Activated CD8-positive, alpha-beta T cell treated with anti-CD3 and anti-CD28 coated beads for 36 hours (primary cell): ENCODE data around the gene PLCL2. TPM values are rescaled to one million over a fixed set of nuclear protein-coding genes. Genes with fewer than 3 reads are reported as not detected.

Experiments
- ATAC-seq: fragments of 200-7000 bp; cut with Tn5 transposase; one replicate; pipeline ENCODE4 v1.10.0; 2021; ENCODE audit warnings: mild to moderate bottlenecking, moderate library complexity
- CTCF ChIA-PET: fragments of 350-600 bp; sonication (Branson Sonifier 250); formaldehyde crosslinking; loops from one replicate; lab custom pipeline; 2021; ENCODE audit warnings: antibody characterized with exemption; lab: Charles Lee
- POLR2A ChIA-PET: fragments of 350-600 bp; sonication (Branson Sonifier 250); formaldehyde crosslinking; loops from one replicate; lab custom pipeline; 2021; ENCODE audit warnings: antibody characterized with exemption; lab: Charles Lee
- DNase-seq: peaks from one replicate; pipeline ENCODE4 v3.0.0-alpha.2; 2020
- H3K27ac Mint-ChIP-seq: one replicate; pipeline ENCODE4 v1.8.0; 2021; ENCODE audit warnings: mild to moderate bottlenecking, mixed read lengths
- H3K27me3 Mint-ChIP-seq: one replicate; pipeline ENCODE4 v1.8.0; 2021; ENCODE audit warnings: mixed read lengths
- H3K36me3 Mint-ChIP-seq: one replicate; pipeline ENCODE4 v1.8.0; 2021; ENCODE audit warnings: low read depth, mixed read lengths
- H3K4me1 Mint-ChIP-seq: one replicate; pipeline ENCODE4 v1.8.0; 2021; ENCODE audit warnings: low read depth, mixed read lengths
- H3K4me3 Mint-ChIP-seq: one replicate; pipeline ENCODE4 v1.8.0; 2021; ENCODE audit warnings: mild to moderate bottlenecking, moderate library complexity, mixed read lengths
- H3K9me3 Mint-ChIP-seq: one replicate; pipeline ENCODE4 v1.8.0; 2021; ENCODE audit warnings: mixed read lengths
- intact Hi-C: fragments of 100-400 bp; cut with micrococcal nuclease; formaldehyde crosslinking; loops from one replicate; pipeline ENCODE4 v1.10.0; 2022
- total RNA-seq, 2 experiments: library from RNA; stranded (reverse); gene quantifications; one replicate each; pipeline ENCODE4 v1.2.3, GENCODE V29; 2021
- TF ChIP-seq, protein P1 (sequence below): fragments of 200-600 bp; IDR thresholded peaks from one replicate; pipeline ENCODE4 v1.8.0; 2022; ENCODE audit warnings: antibody characterized with exemption, mild to moderate bottlenecking

The PLCL2 gene
- total RNA-seq, 2 experiments from 2014 or later = 19.4 to 19.7 TPM

DNA sequence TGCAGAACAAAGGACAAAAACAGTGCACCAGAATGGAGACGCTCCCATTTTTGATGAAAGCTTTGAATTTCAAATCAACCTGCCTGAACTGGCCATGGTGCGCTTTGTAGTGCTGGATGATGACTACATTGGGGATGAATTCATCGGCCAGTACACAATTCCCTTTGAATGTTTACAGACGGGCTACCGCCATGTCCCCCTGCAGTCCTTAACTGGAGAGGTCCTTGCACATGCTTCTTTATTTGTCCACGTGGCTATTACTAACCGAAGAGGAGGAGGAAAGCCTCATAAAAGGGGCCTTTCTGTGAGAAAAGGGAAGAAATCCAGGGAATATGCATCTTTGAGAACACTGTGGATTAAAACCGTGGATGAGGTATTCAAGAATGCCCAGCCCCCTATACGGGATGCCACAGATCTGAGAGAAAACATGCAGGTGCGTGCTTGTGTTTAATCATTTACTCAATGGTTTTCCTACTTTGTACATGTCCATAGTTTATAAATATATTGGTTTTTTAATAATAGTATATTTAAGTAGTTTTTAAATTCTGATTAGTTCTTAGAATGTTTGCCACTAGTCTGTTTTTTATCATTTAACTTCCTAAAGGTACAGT is 127.1 kb downstream of the PLCL2 start:
- H3K4me1 Mint-ChIP-seq = peaks cover 28% of the 10 kb centered on the region
- ATAC-seq (no peak), DNase-seq (no peak)
- ChIA-PET CTCF (no interaction called here), POLR2A (no interaction called here)
- no peaks in the 10 kb centered on the region for H3K9me3 Mint-ChIP-seq
- peaks cover 35% of the 10 kb centered on the region for H3K36me3 Mint-ChIP-seq
- H3K27ac Mint-ChIP-seq = no peak overlapping the region
- no peak overlapping the region for H3K4me3 Mint-ChIP-seq
- intact Hi-C loops = no loop called here
- no peaks in the 10 kb centered on the region for H3K27me3 Mint-ChIP-seq
- TF ChIP-seq, protein P1, sequence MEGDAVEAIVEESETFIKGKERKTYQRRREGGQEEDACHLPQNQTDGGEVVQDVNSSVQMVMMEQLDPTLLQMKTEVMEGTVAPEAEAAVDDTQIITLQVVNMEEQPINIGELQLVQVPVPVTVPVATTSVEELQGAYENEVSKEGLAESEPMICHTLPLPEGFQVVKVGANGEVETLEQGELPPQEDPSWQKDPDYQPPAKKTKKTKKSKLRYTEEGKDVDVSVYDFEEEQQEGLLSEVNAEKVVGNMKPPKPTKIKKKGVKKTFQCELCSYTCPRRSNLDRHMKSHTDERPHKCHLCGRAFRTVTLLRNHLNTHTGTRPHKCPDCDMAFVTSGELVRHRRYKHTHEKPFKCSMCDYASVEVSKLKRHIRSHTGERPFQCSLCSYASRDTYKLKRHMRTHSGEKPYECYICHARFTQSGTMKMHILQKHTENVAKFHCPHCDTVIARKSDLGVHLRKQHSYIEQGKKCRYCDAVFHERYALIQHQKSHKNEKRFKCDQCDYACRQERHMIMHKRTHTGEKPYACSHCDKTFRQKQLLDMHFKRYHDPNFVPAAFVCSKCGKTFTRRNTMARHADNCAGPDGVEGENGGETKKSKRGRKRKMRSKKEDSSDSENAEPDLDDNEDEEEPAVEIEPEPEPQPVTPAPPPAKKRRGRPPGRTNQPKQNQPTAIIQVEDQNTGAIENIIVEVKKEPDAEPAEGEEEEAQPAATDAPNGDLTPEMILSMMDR = no peak

DNA sequence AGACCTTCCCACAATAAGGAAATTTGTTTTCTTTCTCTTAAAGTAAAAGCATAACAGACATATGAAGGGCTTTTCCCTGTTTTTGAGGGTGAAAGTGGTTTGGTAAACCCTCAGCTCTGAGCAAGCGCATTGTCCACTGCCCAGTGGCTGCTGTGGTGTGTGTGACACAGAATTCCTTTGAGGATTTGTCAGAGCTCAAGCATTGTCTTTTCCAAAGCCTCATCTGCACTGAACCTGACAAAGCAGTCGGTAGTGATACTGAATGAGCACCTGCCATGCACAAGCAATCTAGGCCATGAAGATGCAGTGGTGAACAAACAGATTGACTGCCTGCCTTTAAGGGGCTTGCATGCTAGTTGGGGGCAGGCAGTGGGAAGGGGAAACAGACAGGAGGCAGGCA is 128.3 kb downstream of the PLCL2 start:
- CTCF ChIA-PET = no interaction called here
- intact Hi-C loops = no loop called here
- ATAC-seq = no peak

DNA sequence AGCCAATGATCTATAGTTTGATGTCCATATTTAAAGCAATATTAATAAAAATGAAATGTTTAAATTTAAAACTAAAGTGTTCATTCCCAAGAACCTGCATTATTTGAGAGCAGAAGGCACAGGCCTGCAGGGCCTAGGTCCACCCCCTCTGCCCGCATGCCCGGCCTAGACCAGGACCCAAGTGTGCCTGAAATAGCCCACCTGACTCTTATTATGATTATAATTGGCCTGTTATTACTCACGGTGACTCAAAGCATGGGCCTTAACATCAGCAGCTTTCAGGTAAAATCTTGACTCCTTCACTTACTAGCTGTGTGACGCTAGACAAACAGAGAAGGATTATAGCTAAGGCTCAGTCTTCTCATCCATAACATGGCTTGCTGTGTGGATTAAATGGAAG is 128.8 kb downstream of the PLCL2 start:
- no peak for ATAC-seq
- TF ChIP-seq, protein P1 = no peak
- CTCF ChIA-PET = interaction anchor here (1.2 to 1.5 kb wide), 2 partner anchors 9 to 19 kb away, joined by 3 to 4 read pairs; no protein-coding TSS in a partner anchor
- intact Hi-C loops = no loop called here
- H3K36me3 Mint-ChIP-seq = peaks cover 35% of the 10 kb centered on the region
- POLR2A ChIA-PET = interaction anchor here (1.4 kb wide), 1 partner anchor 119 kb away, joined by 3 read pairs; no protein-coding TSS in a partner anchor
- H3K27ac Mint-ChIP-seq = no peak overlapping the region
- H3K27me3 Mint-ChIP-seq = no peaks in the 10 kb centered on the region
- H3K9me3 Mint-ChIP-seq = no peaks in the 10 kb centered on the region
- H3K4me3 Mint-ChIP-seq = no peak overlapping the region
- DNase-seq = no peak
- peaks cover 14% of the 10 kb centered on the region for H3K4me1 Mint-ChIP-seq

More for the DNA sequence above, 128.3 kb downstream of the PLCL2 start:
- H3K27me3 Mint-ChIP-seq = no peaks in the 10 kb centered on the region
- peaks cover 19% of the 10 kb centered on the region for H3K4me1 Mint-ChIP-seq
- POLR2A ChIA-PET = interaction anchor here (1.4 kb wide), 1 partner anchor 119 kb away, joined by 3 read pairs; no protein-coding TSS in a partner anchor
- no peak overlapping the region for H3K4me3 Mint-ChIP-seq
- DNase-seq = no peak
- TF ChIP-seq, protein P1 = no peak
- H3K27ac Mint-ChIP-seq = no peak overlapping the region
- peaks cover 35% of the 10 kb centered on the region for H3K36me3 Mint-ChIP-seq
- H3K9me3 Mint-ChIP-seq = no peaks in the 10 kb centered on the region

DNA sequence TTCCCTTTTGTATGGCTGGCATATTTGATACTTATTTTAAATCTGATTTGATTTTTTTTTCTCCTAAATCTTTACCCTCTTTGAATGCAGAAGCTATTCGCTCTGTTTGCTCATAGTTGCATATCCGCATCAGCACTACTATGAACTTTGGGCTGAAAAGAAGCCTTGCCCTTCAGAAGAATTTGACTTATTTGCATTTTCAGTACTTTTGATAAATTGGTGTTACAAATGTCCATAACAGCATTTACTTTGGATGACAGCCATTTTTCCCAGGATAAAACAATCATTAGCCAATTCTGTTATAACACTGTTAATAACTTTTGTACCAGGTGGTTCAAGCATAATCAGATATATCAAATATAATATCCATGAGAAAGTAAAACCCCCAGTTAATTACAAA is 129.5 kb downstream of the PLCL2 start:
- H3K4me3 Mint-ChIP-seq = no peak overlapping the region
- no peak overlapping the region for H3K27ac Mint-ChIP-seq
- ATAC-seq (no peak), DNase-seq (no peak)
- peaks cover 14% of the 10 kb centered on the region for H3K4me1 Mint-ChIP-seq
- H3K36me3 Mint-ChIP-seq = peaks cover 35% of the 10 kb centered on the region
- ChIA-PET CTCF (interaction anchor here (1.2 to 1.9 kb wide), 3 partner anchors 10 to 20 kb away, joined by 3 to 9 read pairs (median 4); no protein-coding TSS in a partner anchor), POLR2A (interaction anchor here (1.4 kb wide), 1 partner anchor 120 kb away, joined by 3 read pairs; no protein-coding TSS in a partner anchor)
- H3K9me3 Mint-ChIP-seq = no peaks in the 10 kb centered on the region
- TF ChIP-seq, protein P1 = no peak
- no peaks in the 10 kb centered on the region for H3K27me3 Mint-ChIP-seq
- intact Hi-C loops = no loop called here

DNA sequence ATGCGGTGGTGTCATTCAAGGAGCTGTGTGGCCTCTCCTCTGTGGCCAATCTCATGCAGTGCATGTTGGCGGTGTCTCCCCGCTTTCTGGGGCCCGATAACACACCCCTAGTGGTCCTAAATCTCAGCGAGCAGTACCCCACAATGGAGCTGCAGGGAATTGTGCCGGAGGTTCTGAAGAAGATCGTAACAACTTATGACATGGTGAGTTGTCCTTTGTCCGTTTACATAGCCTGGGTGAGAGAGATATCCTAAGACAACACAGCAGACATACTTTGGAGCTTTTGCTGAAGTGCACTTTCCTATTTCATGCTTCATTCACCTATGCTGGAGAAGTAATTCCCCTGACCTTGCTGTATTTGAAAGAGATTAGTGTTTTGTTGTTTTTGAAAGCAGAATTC is 130.0 kb downstream of the PLCL2 start:
- H3K4me1 Mint-ChIP-seq = peaks cover 14% of the 10 kb centered on the region
- DNase-seq = no peak
- intact Hi-C loops = no loop called here
- H3K36me3 Mint-ChIP-seq = peaks cover 33% of the 10 kb centered on the region
- TF ChIP-seq, protein P1 = no peak
- H3K27ac Mint-ChIP-seq = no peak overlapping the region
- no peaks in the 10 kb centered on the region for H3K27me3 Mint-ChIP-seq
- CTCF ChIA-PET = interaction anchor here (1.2 to 1.9 kb wide), 3 partner anchors 10 to 20 kb away, joined by 3 to 9 read pairs (median 4); no protein-coding TSS in a partner anchor
- no peak overlapping the region for H3K4me3 Mint-ChIP-seq
- POLR2A ChIA-PET = interaction anchor here (1.0 kb wide), 1 partner anchor 16 kb away, joined by 4 read pairs; no protein-coding TSS in a partner anchor
- no peaks in the 10 kb centered on the region for H3K9me3 Mint-ChIP-seq
- ATAC-seq = no peak
